ENCODE data around the gene HSPA1B.
"Not testable (repeated sequence)": the region's sequence is repeated elsewhere in the genome, so short reads cannot be mapped to it uniquely, and the experiment has no call there.

DNA sequence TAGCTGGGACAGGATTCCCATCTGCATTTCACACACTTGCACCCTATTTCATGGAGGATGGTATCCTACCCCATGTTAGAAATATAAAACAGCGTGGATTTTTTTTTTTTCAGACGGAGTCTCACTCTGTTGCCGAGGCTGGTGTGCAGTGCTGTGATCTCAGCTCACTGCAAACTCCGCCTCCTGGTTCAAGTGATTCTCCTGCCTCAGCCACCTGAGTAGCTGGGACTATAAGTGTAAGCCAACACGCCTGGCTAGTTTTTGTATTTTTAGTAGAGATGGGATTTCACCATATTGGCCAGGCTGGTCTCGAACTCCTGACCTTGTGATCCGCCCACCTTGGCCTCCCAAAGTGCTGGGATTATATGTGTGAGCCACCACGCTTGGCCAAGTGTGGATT, 30.2 kb downstream of the HSPA1B start:
- not testable (repeated sequence) for TF ChIP-seq POLR2A (IDR thresholded peaks at IDR 0.05; ENCODE audit: low read length); GATA1 (IDR thresholded peaks at IDR 0.05; ENCODE audit: low read depth, low read length)
